ENCODE data around the gene HAUS5.

HAUS5 gene, protein sequence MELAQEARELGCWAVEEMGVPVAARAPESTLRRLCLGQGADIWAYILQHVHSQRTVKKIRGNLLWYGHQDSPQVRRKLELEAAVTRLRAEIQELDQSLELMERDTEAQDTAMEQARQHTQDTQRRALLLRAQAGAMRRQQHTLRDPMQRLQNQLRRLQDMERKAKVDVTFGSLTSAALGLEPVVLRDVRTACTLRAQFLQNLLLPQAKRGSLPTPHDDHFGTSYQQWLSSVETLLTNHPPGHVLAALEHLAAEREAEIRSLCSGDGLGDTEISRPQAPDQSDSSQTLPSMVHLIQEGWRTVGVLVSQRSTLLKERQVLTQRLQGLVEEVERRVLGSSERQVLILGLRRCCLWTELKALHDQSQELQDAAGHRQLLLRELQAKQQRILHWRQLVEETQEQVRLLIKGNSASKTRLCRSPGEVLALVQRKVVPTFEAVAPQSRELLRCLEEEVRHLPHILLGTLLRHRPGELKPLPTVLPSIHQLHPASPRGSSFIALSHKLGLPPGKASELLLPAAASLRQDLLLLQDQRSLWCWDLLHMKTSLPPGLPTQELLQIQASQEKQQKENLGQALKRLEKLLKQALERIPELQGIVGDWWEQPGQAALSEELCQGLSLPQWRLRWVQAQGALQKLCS

DNA sequence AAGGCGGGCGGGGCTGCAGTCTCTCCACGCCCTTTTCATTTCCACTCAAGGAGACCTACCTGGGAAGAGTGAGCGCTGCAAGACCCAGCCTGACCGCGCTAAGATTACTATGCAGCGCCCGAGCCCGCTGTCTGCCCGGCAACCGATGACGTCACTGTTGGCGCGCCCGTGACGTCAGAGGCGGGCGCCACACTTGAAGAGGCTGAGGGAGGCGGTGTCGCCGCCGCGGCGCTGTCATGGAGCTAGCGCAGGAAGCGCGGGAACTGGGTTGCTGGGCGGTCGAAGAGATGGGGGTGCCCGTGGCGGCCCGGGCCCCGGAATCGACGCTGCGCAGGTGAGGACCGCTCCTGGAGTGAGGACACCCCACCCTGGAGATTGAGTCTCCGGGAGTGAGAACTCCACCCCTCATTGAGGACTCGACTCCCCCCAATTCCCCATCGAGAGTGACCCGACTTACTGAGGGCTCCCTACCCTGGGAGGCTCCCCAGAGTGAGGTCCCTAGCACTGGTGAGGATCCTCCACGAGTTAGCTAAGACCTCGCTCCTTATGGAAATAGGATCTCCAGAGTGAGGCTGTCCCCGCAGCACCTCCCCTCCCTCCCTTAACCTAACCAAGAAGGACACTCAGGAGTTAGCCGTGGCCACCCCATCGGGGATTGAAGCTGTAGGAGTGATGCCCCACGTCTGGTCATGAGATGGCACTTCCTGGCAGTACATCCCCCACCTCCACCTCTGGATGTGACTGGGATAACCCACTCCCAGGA lies at the start of gene HAUS5:
Gene HAUS5 (plus strand): TSS at position 177 of the 763 bp plus-strand sequence. CDS start 60 bp downstream, at position 237.
- DNase-seq (ENCODE audit: extremely low read depth, low read depth): peak; percentile 68
- TF ChIP-seq, protein P1, sequence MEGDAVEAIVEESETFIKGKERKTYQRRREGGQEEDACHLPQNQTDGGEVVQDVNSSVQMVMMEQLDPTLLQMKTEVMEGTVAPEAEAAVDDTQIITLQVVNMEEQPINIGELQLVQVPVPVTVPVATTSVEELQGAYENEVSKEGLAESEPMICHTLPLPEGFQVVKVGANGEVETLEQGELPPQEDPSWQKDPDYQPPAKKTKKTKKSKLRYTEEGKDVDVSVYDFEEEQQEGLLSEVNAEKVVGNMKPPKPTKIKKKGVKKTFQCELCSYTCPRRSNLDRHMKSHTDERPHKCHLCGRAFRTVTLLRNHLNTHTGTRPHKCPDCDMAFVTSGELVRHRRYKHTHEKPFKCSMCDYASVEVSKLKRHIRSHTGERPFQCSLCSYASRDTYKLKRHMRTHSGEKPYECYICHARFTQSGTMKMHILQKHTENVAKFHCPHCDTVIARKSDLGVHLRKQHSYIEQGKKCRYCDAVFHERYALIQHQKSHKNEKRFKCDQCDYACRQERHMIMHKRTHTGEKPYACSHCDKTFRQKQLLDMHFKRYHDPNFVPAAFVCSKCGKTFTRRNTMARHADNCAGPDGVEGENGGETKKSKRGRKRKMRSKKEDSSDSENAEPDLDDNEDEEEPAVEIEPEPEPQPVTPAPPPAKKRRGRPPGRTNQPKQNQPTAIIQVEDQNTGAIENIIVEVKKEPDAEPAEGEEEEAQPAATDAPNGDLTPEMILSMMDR (IDR thresholded peaks at IDR 0.05; ENCODE audit: low read depth, low read length, missing control alignments): no peak
- H3K4me3 ChIP-seq (replicated peaks; ENCODE audit: low read depth, low read length): peak within 1 kb of the TSS; percentile 73

DNA sequence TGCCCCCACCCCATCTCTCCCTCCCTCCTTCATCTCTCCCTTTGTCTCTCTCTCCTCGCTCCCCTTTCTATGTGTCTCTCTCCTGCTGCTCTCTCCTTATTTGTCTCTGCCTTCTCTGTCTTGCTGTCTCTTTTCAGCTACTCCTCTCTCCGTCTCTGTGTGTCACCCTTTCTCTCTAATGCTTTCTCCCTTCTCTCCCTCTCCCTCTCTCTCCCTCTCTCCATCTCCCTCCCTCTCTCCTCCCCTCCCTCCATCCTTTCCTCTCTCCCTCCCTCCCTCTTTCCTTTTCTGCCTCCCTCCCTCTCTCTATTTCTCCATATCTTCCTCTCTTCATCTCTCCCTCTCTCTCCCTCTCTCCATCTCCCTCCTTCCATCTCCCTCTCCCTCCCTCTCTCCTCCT lies 49.8 kb upstream of the HAUS5 start:
- TF ChIP-seq, protein P1 (IDR thresholded peaks at IDR 0.05; ENCODE audit: low read depth, low read length, missing control alignments): no peak
- DNase-seq (ENCODE audit: extremely low read depth, low read depth): no peak
- H3K4me3 ChIP-seq (replicated peaks; ENCODE audit: low read depth, low read length): no peak overlapping the region

DNA sequence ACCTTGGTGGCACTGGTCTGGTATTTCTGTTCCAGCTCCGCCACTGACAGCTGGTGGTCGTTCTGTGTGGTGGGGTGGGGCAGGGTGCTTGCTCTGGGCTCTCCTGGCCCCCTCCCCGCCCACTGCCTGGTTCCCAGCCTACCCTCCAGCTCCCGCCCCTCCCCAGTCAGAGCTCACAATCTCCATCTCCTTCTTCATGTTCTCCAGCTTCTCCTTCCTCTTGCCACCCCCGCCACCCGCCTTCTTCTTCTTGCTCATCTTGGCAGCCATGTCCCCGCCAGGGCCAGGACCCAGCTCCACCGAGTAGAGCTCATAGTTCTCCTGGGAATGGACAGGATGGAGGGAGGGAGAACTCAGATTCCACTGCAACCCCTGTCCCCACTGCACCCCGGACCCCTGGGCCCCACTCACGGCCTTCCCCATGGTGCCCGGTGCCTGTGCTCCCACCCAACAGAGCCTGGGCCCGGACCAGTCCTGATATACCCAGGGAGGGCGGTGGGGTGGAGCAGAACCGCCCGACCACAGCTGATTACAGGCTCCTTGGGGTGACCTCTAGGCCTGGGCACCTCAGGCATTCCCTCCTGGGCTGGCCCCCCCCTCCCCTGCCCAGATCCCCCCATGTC lies 49.2 kb upstream of the HAUS5 start, which contains the start of gene ATP4A:
Gene ATP4A (minus strand): TSS at position 452 of the 623 bp plus-strand sequence. CDS start 29 bp downstream, at position 423.
- TF ChIP-seq, protein P1 (IDR thresholded peaks at IDR 0.05; ENCODE audit: low read depth, low read length, missing control alignments): no peak
- no peak within 1 kb of the TSS for H3K4me3 ChIP-seq (replicated peaks; ENCODE audit: low read depth, low read length)
- DNase-seq (ENCODE audit: extremely low read depth, low read depth): no peak

DNA sequence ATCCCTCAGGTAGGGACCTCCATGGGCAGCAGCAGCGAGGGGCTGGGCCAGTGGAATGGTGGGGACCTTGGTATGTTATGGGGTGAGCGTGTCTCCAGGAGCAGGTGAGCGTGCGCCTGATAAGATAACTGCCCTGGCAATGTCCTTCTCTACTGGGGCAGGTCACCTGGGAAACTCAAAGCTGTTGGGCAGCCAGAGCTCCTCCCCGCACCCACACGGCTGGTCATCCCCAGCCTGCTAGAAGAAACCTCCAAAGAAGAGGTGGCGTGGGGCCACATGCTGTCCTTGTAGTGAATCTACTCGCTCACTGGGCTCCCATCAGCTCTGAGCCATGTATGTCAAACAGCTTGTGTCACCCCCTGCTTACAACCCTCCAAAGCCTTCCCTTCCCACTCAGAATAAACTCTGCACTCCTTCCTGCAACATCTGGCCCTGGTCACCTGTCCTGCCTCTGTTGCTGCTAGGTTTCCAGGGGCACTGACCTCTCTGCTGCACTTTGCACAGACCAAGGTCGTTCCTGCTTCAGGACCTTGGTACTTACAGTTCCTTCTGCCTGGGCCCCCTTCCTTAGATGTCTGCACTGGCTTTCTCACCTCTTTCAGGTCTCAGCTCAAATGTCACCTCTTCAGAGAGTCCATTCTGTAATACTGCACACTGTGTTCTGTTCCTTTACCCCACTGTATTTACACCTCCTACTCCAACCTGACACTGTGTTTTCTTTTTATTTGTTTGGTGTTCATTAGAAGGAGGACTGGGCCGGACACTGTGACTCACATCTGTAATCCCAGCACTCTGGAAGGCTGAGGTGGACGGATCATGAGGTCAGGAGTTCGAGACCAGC lies 47.3 kb upstream of the HAUS5 start:
- no peak for DNase-seq (ENCODE audit: extremely low read depth, low read depth)
- TF ChIP-seq, protein P1 (IDR thresholded peaks at IDR 0.05; ENCODE audit: low read depth, low read length, missing control alignments): no peak
- no peak overlapping the region for H3K4me3 ChIP-seq (replicated peaks; ENCODE audit: low read depth, low read length)

DNA sequence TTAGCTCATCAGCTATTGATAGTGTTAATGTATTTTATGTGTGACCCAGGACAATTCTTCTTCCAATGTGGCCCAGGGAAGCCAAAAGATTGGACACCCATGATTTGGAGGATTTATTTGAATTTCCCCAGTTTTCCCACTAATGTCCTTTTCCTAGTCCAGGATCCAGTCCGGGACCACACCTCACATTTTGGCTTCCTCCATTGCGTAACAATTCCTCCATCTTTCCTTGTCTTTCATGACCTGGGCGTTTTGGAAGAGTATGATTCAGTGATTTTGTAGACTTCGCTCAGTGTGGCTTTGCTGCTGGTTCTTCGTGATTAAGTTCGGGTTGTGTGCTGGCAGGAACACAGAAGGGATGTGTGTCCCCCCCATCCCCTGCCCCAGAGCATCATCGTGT lies 45.8 kb upstream of the HAUS5 start:
- DNase-seq (ENCODE audit: extremely low read depth, low read depth): no peak
- TF ChIP-seq, protein P1 (IDR thresholded peaks at IDR 0.05; ENCODE audit: low read depth, low read length, missing control alignments): no peak
- H3K4me3 ChIP-seq (replicated peaks; ENCODE audit: low read depth, low read length): no peak overlapping the region

Data from HFF-Myc (cell line).